HG03432 (cell line): Measurements from ENCODE around the gene NGDN.
"Not testable (repeated sequence)": the region's sequence is repeated elsewhere in the genome, so short reads cannot be mapped to it uniquely, and the experiment has no call there.

Source experiments
- ATAC-seq: cut with Tn5 transposase; IDR thresholded peaks from one replicate; pipeline ENCODE4 v1.9.1; 2021; ENCODE audit warnings: mild to moderate bottlenecking, moderate library complexity; ENCODE audit not compliant: unreplicated experiment

Gene NGDN

DNA sequence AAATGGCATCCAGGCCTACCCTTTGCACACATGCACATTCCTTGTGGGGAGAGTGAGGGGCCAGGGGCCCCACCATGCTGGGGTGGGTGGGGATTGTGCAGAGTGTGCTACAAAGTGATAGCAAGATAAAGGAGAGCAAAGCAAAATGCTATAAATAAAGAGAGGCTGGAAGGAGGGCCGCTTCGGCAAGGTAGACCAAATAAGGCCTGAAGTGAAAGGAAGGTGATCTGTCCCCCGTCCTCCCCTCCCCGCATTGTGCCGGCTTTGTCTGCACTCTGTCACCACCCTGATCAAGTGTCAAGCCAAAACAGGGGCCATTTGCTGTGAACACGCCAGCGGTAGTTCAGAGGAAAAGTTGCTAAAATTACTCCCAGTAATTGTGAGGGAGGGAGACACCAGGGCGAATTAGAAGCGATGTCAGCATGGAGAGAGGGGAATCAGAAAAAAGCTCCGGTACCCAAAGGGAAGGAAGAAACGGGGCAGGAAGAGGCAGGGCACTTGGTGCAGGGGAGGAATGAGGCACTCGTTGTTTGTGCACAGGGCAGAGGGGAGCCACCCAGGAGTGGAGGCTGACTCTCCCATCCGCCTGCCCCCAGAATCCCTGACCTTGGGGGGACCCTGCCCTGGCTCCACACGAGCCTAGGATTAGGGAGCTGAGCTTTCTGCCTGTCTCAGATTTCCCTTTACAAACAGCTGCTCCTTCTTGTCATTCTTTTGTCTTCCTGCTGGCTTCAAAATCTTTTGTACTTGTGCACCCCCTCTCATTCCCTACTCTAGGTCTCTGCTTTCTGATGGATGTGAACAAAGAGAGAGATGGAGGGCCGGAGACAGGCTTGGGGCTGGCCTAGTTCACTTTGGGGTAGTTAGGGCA, 31.2 kb upstream of the NGDN start:
- no peak for ATAC-seq

- no peak for ATAC-seq
These were observed 30.2 kb upstream of the NGDN start for GRCh38 chr14:23439107-23439835.

GRCh38 chr14:23441076-23441475, 28.4 kb upstream of the NGDN start:
- no peak for ATAC-seq

DNA sequence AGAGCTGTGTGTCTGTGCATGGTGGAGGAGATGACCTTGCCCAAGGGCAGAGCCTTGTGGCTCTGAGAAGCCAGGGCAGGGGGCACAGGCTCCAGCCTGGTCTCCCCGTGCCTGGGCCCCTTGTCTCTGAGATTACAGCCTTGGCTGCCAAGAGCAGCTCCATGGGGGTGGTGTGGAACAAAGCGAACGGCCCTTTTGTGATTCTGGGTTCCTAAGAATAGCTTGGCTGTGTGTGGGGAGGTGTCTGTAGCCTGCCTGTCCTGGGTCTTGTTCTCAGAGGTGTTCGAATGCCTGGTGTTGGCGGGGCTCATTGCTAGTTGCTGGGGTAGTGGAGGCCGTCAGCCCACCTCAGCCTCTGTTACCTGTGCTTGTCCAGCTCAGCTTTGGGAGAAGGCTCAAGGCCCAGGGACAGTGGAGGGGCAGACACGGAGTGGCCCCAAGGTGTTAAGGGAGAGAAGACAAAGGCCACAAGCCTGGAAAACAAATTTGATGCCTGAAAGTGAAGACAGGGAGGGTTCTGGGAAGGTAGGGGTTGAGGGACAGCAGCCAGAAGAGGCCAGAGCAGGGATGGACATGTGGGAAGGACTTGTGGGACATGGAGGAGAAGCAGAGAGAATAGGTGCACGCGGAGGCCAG, 26.7 kb upstream of the NGDN start:
- ATAC-seq, result no peak

GRCh38 chr14:23443411-23443812, 26.1 kb upstream of the NGDN start:
- ATAC-seq, result no peak

DNA sequence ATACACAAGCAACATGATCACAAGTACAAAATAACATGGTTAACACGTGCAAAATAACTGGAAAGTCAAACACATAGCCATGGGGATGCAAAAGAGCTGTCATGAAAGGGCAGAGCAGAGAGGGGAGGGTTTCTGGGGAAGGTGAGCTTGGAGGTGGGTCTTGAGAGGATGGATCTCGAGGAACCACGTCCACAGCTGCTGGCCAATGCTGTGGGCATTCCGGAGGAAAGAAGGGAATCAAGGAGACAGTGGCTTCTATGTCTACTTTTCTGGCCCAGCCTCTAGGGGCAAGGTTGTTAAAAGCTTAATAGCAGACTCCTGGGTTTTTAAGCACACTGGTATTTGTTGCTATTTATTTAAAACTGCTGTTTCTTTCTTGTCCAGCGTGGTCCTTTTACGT, 25.6 kb upstream of the NGDN start:
- no peak for ATAC-seq

GRCh38 chr14:23444314-23444713, 25.2 kb upstream of the NGDN start:
- ATAC-seq, result no peak

GRCh38 chr14:23445773-23446172, 23.7 kb upstream of the NGDN start:
- no peak for ATAC-seq

DNA sequence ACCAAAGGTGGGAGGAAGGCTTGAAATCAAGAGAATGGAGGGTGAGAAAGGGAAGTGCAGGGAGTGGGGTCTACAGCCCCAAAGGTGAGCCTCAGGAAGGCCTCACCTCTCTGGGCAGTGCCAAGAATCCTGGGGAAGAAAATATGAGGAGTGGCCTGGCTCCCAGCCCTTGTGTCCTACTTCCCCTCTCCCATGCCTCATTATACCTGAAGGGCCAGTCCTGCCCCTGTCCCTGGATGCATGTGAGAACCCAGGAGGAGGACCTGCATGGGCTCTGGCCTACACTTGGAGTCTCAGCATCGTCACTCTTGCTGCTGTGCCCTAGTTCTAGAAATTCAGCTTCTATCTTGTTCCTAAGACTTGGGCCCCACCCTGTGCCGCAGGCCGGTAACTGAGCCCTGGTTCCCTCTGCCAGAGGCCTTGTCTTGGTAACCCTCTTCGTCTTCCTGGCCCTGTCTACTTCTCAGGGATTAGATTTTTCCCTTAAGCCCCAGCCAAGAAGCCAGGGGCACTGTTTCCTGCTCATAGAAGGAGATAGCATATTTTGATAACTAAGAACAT, 23.1 kb upstream of the NGDN start:
- no peak for ATAC-seq

GRCh38 chr14:23447361-23448350, 21.8 kb upstream of the NGDN start:
- ATAC-seq, result no peak

- ATAC-seq, result no peak
These were observed 20.2 kb upstream of the NGDN start for GRCh38 chr14:23449314-23449713.

GRCh38 chr14:23450379-23450778, 19.1 kb upstream of the NGDN start:
- ATAC-seq, result no peak

DNA sequence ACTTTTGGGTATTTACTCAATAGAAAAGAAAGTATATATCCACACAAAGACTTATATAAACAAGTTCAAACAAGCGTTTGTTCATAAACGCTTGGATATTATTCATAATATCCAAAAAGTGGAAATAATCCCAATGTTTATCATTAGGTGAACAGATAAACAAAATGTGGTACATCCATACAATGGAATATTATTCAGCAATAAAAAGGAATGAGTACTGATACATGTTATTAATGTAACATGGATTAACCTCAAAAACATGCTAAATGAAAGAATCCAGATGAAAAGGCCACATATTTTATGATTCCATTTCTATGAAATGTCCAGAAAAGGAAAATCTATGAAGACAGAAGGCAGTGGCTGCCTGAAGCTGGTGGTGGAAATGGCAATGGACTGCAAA, 17.3 kb upstream of the NGDN start:
- ATAC-seq, result no peak

GRCh38 chr14:23454445-23454856, 15.1 kb upstream of the NGDN start:
- no peak for ATAC-seq

- ATAC-seq, result not testable (repeated sequence)
These were observed 12.5 kb upstream of the NGDN start for GRCh38 chr14:23456883-23457586.

DNA sequence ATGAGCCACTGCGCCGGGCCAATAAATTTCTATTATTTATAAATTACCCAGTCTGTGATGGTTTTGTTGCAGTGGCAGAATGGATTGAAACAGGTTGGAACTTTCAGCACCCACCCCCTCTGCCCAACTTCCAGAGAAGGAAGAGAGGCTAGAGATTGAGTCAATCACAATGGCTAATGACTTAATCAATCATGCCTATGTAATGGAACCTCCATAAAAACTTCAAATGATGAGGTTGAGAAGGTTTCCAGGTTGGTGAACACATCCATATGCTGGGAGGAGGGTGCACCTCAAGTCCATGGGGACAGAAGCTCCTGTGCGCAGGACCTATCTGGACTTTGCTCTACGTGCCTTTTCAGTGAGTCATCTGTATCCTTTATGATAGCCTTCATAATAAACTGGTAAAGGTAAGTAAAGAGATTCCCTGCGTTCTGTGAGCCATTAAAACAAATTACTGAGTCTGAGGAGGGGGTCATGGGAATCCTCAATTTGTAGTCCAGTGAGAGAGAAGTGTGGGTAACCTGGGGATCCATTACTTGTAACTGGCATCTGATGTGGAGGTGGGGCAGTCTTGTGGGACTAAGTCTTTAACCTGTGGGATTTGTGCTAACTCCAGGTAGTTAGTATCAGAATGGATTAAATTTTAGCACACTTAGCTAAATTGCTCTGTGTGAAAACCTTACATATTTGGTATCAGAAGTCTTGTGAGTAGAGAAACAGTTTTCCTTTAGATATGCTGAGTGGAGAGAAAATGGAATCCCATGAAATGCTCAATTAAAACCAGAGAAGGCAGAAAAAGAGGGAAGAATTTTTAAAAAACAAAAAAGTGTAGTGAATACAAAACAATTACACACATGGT, 11.7 kb upstream of the NGDN start:
- no peak for ATAC-seq

- no peak for ATAC-seq
These were observed 8.5 kb upstream of the NGDN start for GRCh38 chr14:23460960-23461359.

- no peak for ATAC-seq
These were observed 4.8 kb upstream of the NGDN start for GRCh38 chr14:23464700-23465099.

DNA sequence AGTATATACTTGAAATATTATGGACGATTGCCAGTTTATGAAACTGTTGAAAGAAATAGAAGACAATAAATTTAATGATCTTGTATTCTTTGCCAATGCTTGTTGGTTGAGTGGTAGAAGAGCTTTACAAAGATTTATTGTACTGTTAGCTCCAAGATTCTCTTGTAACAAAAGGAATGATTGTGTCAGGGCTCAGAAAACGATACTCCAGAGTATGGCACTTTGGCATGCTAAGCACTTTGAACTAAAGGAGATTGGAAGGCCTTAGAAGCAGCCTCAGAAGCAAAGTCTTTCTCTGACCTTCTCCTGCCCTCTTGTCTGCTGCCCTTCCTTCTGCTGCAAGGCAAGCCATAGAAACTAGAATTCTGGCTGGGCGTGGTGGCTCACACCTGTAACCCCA, 4.2 kb upstream of the NGDN start:
- no peak for ATAC-seq
